ENCODE data around the gene SLC35E4.

Gene SLC35E4

GRCh38 chr22:30691204-30691603, 55.6 kb downstream of the SLC35E4 start:
- no peak for DNase-seq (ENCODE audit: low read depth)

GRCh38 chr22:30694171-30694639, 58.6 kb downstream of the SLC35E4 start:
- DNase-seq (ENCODE audit: low read depth) = peak; percentile 55

DNA sequence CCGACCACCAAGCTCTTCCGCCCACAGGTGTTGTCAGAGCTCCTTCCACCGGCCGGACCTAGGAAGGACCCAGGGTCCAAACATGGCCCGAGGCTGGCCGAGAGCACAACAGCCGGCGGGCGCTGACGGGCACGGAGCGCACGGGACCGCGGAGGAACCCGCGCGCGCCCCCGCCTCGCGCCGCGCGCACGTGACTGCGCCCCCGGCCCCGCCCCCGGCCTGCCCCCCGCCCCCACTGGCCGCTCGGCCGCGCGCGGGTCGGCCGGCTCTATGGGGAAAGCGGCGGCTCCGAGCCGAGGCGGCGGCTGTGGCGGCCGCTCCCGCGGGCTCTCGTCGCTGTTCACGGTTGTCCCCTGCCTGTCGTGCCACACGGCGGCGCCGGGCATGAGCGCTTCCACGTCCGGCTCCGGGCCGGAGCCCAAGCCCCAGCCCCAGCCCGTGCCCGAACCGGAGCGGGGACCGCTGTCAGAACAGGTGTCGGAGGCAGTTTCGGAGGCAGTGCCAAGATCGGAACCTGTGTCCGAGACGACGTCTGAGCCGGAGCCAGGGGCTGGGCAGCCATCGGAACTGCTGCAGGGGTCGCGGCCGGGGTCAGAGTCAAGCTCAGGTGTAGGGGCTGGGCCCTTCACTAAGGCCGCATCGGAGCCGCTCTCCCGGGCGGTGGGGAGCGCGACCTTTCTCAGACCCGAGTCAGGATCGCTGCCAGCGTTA, 59.2 kb downstream of the SLC35E4 start, which contains the start of gene OSBP2:
OSBP2 (plus strand) TSS at position 235 of the 711 bp plus-strand sequence; CDS start at position 271, 36 bp downstream.
- DNase-seq (ENCODE audit: low read depth) = peak; percentile 39

- DNase-seq (ENCODE audit: low read depth) = no peak
Observed at GRCh38 chr22:30695351-30695851, 59.8 kb downstream of the SLC35E4 start.

DNA sequence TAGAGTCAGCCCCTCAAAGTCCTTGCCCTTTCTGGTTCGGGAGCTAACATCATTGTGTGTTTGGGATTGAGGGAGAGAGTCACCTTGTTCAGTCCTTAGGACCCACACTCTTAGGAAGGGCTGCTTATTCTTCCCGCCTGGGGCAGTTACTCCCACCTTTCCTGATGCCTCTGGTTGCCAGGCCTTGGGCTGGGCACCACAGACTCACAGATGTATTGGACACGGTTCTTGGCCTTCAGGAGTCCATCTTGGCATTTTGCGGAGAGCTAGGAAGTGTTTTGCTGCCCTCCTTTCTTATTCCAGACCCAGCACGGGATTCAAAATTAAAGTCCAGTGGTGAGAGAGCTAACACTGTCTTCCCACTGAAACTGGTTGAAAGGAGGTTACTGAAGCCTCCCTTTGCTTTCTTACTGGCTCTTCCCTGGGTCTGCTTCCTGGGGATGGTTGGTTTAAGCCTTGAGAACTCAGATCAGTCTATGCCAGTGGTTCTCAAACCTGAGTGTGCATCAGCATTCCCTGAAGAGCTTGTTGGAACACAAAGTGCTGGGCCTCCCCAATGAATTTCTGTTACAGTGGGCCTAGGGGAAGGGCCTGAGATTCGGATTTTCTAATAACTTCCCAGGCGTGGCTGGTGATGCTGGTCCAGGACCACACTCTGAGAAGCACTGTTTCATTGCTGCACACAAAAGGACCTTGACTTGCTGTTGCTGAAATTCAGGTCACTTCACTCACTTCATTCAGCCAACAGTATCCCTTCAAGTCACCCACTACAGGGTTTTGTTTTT, 60.5 kb downstream of the SLC35E4 start:
- no peak for DNase-seq (ENCODE audit: low read depth)
